Thyroid gland (tissue), 4 donors: ENCODE data around the gene FRMD4A. TPM values are rescaled to one million over a fixed set of nuclear protein-coding genes. Genes with fewer than 3 reads are reported as not detected.

Experiments
- DNase-seq, 2 donors: peaks; one replicate each; pipeline ENCODE4 v3.0.0-alpha.2; 2019
- H3K27ac ChIP-seq, 3 donors: fragments of 200-600 bp; sonication (generic); 1 replicate in 2 of 3; 2 replicates in 1 of 3; pipeline ENCODE4 v1.5.1; 2016 to 2019; ENCODE audit warnings: mild to moderate bottlenecking in 1 of 3, moderate library complexity in 1 of 3
- H3K27me3 ChIP-seq: fragments of 200-600 bp; sonication (generic); one replicate; pipeline ENCODE4 v1.5.1; 2019
- H3K36me3 ChIP-seq, 2 donors: fragments of 200-600 bp; sonication (generic); one replicate each; pipeline ENCODE4 v1.5.1; 2016 to 2019
- H3K4me1 ChIP-seq, 2 donors: fragments of 200-600 bp; sonication (generic); one replicate each; pipeline ENCODE4 v1.5.1; 2017 to 2019
- H3K4me3 ChIP-seq, 3 donors: fragments of 200-600 bp; sonication (generic); replicated peaks in 1 of 3; 1 replicate in 2 of 3; 2 replicates in 1 of 3; pipeline ENCODE4 v1.5.1; 2016; ENCODE audit warnings: mild to moderate bottlenecking in 1 of 3
- H3K9me3 ChIP-seq: fragments of 200-600 bp; sonication (generic); one replicate; pipeline ENCODE4 v1.5.1; 2017
- CTCF ChIP-seq, 6 experiments: fragments of 200-600 bp in 3 of 6; fragments of 450-650 bp in 3 of 6; sonication (generic) in 3 of 6; IDR thresholded peaks; one replicate each; pipeline ENCODE4 v1.5.1; 2016 to 2019; ENCODE audit warnings: antibody characterized with exemption in 6 of 6, mild to moderate bottlenecking in 2 of 6, inconsistent platforms in 1 of 6, moderate library complexity in 1 of 6
- POLR2A ChIP-seq, 2 donors: fragments of 450-650 bp; IDR thresholded peaks; one replicate each; pipeline ENCODE4 v1.6.1; 2017; ENCODE audit warnings: antibody characterized with exemption in 2 of 2, mild to moderate bottlenecking in 2 of 2, moderate library complexity in 1 of 2
- WGBS, 2 donors: methylation state at CpG; one replicate each; pipeline ENCODE4 v1.1.5; 2017; 5-methylcytosine and 5-hydroxymethylcytosine counted together
- intact Hi-C: fragments of 100-400 bp; cut with DNase I; formaldehyde crosslinking; loops from one replicate; pipeline ENCODE4 v1.15.1; 2023
- total RNA-seq, 4 donors: library from RNA; depleted of rRNA; stranded (reverse); fragments of >200 nt; gene quantifications; one replicate each; pipeline ENCODE4 v1.2.3, GENCODE V29; 2016

The FRMD4A gene
- total RNA-seq, 4 donors from 2014 or later: 10.6 to 18.6 (median 16.3) TPM

GRCh38 chr10:14099885-14100284, 230.8 kb downstream of the FRMD4A start:
- Histone ChIP-seq H3K9me3 (no peaks in the 10 kb centered on the region), H3K4me1 (no peaks in the 10 kb centered on the region), H3K36me3 (no peaks in the 10 kb centered on the region), H3K4me3 (no peak overlapping the region), H3K27me3 (no peaks in the 10 kb centered on the region), H3K27ac (no peak overlapping the region)
- 65 to 69% methylated on average over 8 of the region's 8 CpGs for WGBS, 2 donors
- no peak for TF ChIP-seq CTCF (IDR thresholded peaks at IDR 0.05)
- TF ChIP-seq POLR2A (IDR thresholded peaks at IDR 0.05): no peak
- intact Hi-C loops: loop anchor here (10.0 kb wide), 1 partner anchor 445 kb away; no protein-coding TSS in a partner anchor
- no peak for DNase-seq

DNA sequence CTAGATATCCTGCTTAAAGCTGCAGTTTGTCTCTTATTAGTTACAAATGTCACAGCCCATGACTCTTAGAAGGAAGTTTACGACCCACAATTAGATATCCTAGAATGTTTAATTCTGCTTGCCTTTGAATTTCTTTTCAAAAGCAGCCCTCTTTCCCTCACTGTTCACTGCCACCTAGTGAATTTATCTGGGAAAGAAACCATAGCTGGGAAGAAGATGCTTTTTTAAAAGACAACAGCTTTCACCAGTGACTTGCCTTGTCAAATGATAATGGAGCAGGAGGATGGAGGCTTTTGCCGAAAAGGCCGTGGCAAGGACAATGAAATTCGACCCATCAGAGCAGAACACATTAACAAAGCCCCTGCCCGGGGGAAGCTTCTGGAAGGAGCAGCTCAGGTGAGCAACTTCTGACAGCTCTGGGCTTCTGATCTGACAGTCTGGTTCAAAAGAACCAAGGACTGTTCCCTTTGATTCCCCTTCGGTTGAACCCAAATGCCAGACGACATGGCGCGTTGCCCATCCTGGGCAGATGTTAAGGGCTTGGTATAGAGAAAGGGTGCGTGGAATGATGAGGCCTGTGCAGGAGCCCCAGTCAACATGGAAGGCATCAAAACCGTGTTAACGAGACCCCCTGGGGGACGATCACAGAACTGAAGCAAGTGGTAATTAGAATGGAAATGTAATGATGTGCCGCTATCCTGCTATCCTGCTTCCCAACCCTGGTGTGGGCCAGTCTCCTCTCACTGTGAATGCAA, 236.8 kb downstream of the FRMD4A start:
- TF ChIP-seq CTCF (IDR thresholded peaks at IDR 0.05) (peak in 4 of 6 experiments; percentile 55 to 65 (median 60)), POLR2A (IDR thresholded peaks at IDR 0.05) (no peak)
- Histone ChIP-seq H3K36me3 (no peaks in the 10 kb centered on the region), H3K27me3 (no peaks in the 10 kb centered on the region), H3K4me1 (peaks cover 9 to 18% of the 10 kb centered on the region in 2 donors), H3K4me3 (no peak overlapping the region), H3K9me3 (no peaks in the 10 kb centered on the region), H3K27ac (peak overlapping the region in 2 of 3 donors; percentile 43 to 61)
- 54 to 56% methylated on average over 14 of the region's 14 CpGs for WGBS, 2 donors
- intact Hi-C loops: loop anchor here (5.0 to 10.0 kb wide), 2 partner anchors 312 to 439 kb away; no protein-coding TSS in a partner anchor
- no peak for DNase-seq

DNA sequence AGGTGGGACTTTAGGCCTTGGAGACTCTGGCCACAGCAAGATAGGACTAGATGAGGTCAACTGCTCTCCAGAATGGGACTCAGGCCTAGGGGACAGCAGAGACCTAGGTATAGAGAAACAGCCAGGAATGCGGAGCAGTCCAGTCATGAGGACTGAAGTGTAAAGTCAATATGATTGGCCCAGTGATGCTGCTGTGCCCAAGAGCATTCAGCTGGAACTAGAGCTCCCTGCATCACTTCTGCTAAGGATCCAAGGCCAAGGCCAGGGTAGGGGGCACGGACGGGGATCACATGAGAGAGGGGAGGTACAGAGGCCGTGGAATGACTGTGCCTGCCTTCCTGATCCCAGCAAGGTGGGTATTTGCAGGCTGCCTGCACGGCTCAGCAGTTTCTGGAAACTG, 237.9 kb downstream of the FRMD4A start:
- Histone ChIP-seq H3K27ac (peak overlapping the region; percentile 8 to 61 (median 56)), H3K9me3 (no peaks in the 10 kb centered on the region), H3K4me3 (no peak overlapping the region), H3K27me3 (no peaks in the 10 kb centered on the region), H3K4me1 (peaks cover 12 to 21% of the 10 kb centered on the region in 2 donors), H3K36me3 (no peaks in the 10 kb centered on the region)
- TF ChIP-seq POLR2A (IDR thresholded peaks at IDR 0.05) (no peak), CTCF (IDR thresholded peaks at IDR 0.05) (peak in 1 of 6 experiments; percentile 12)
- intact Hi-C loops: loop anchor here (5.0 to 10.0 kb wide), 2 partner anchors 310 to 438 kb away; no protein-coding TSS in a partner anchor
- WGBS, 2 donors: 51 to 54% methylated on average over 5 of the region's 5 CpGs
- peak; percentile 32 to 64 for DNase-seq

DNA sequence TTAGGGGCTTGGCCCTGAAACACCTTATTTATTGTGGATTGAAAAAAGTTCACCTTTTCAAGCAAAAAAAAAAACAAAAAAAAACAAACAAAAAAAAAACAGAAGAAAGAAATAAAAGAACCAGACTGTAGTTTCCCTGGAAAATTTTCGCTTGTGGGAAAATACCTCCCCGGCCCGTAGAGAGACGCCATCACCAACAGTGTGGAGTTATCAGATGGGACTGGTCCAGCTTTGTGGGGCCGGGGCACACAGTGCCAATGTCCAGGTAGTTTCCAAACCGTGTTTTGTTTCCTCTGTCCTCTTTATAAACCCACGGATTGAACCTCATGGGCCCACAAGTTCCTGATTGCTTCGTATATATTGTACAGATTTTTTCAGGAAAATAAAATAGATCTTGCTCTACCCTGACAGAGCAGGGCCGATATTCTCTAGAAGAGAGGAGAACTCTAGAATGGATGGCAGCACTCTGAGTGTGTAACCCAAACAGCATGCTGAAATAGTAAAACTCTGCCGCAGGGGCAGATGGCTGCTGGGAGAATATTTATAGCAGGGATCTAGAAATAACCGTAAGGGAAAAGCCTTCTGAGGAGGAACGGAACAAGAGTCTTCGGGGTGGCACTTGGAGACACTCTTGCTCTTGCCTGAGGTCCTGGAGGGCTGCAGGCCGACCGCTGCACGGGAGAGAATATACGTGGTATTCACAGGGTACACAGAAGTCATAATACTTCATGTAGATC, 241.0 kb downstream of the FRMD4A start:
- no peak for TF ChIP-seq POLR2A (IDR thresholded peaks at IDR 0.05)
- TF ChIP-seq CTCF (IDR thresholded peaks at IDR 0.05): no peak
- no peaks in the 10 kb centered on the region for H3K9me3 ChIP-seq
- no peaks in the 10 kb centered on the region for H3K36me3 ChIP-seq
- H3K4me1 ChIP-seq: peaks cover 12 to 21% of the 10 kb centered on the region in 2 donors
- intact Hi-C loops: loop anchor here (5.0 to 10.0 kb wide), 2 partner anchors 307 to 435 kb away; no protein-coding TSS in a partner anchor
- H3K27me3 ChIP-seq: no peaks in the 10 kb centered on the region
- 52 to 61% methylated on average over 17 of the region's 17 CpGs for WGBS, 2 donors
- peak in 1 of 2 donors; percentile 26 for DNase-seq
- H3K4me3 ChIP-seq: no peak overlapping the region
- peak overlapping the region; percentile 65 to 78 (median 67) for H3K27ac ChIP-seq
